Neuronal stem cell (in vitro differentiated cells): Measurements from ENCODE around the gene NTSR1.

Source experiments
- DNase-seq: peaks from one replicate; pipeline ENCODE4 v3.0.0-alpha.2; 2013; ENCODE audit warnings: low spot score
- H2AFZ ChIP-seq: one replicate; pipeline ENCODE4 v1.6.1; 2013; ENCODE audit warnings: mild to moderate bottlenecking, low read length, inconsistent platforms
- H2AK5ac ChIP-seq: 2 replicates; pipeline ENCODE4 v1.6.1; 2013; ENCODE audit warnings: low read depth, mild to moderate bottlenecking, inconsistent platforms, low read length, moderate library complexity, mixed read lengths
- H2BK120ac ChIP-seq: 2 replicates; pipeline ENCODE4 v1.6.1; 2013; ENCODE audit warnings: low read depth, mild to moderate bottlenecking, inconsistent platforms, low read length, moderate library complexity, mixed read lengths
- H2BK12ac ChIP-seq: one replicate; pipeline ENCODE4 v1.6.1; 2013; ENCODE audit warnings: low read length, inconsistent platforms
- H2BK15ac ChIP-seq: 2 replicates; pipeline ENCODE4 v1.6.1; 2013; ENCODE audit warnings: mild to moderate bottlenecking, low read length, inconsistent platforms, mixed read lengths
- H2BK5ac ChIP-seq: one replicate; pipeline ENCODE4 v1.6.1; 2013; ENCODE audit warnings: inconsistent platforms, mild to moderate bottlenecking, low read length, moderate library complexity
- H3K14ac ChIP-seq: one replicate; pipeline ENCODE4 v1.6.1; 2013; ENCODE audit warnings: low read length, inconsistent platforms
- H3K18ac ChIP-seq: 2 replicates; pipeline ENCODE4 v1.6.1; 2013; ENCODE audit warnings: low read length, inconsistent platforms
- H3K23ac ChIP-seq: 2 replicates; pipeline ENCODE4 v1.6.1; 2013; ENCODE audit warnings: low read depth, mild to moderate bottlenecking, mixed read lengths, low read length, inconsistent platforms; ENCODE audit not compliant: poor library complexity
- H3K27ac ChIP-seq: replicated peaks from 3 replicates; pipeline ENCODE4 v1.5.1; 2013; ENCODE audit warnings: low read length, inconsistent platforms
- H3K27me3 ChIP-seq, 3 experiments: 2 replicates each; pipeline ENCODE4 v1.6.1; 2013; ENCODE audit warnings: low read length in 3 of 3, mild to moderate bottlenecking in 2 of 3, inconsistent platforms in 1 of 3, low read depth in 1 of 3, mixed read lengths in 1 of 3, moderate library complexity in 1 of 3; ENCODE audit not compliant: control insufficient read depth in 3 of 3, insufficient read depth in 3 of 3
- H3K36me3 ChIP-seq, 2 donors: replicated peaks in 1 of 2; 2 replicates each; pipeline ENCODE4 v1.6.1; 2013; ENCODE audit warnings: low read length in 2 of 2; ENCODE audit not compliant: control insufficient read depth in 2 of 2, insufficient read depth in 2 of 2
- H3K4ac ChIP-seq: 2 replicates; pipeline ENCODE4 v1.6.1; 2013; ENCODE audit warnings: inconsistent platforms, mild to moderate bottlenecking, low read length, moderate library complexity
- H3K4me1 ChIP-seq, 2 donors: 1 replicate in 1 of 2; 2 replicates in 1 of 2; pipeline ENCODE4 v1.6.1; 2013; ENCODE audit warnings: low read length in 2 of 2, low read depth in 1 of 2; ENCODE audit not compliant: control insufficient read depth in 2 of 2, insufficient read depth in 1 of 2
- H3K4me2 ChIP-seq: one replicate; pipeline ENCODE4 v1.6.1; 2013; ENCODE audit warnings: mild to moderate bottlenecking, low read length, inconsistent platforms; ENCODE audit not compliant: insufficient read depth, poor library complexity, severe bottlenecking
- H3K4me3 ChIP-seq, 2 donors: 2 replicates each; pipeline ENCODE4 v1.5.1; 2013; ENCODE audit warnings: low read length in 2 of 2, mild to moderate bottlenecking in 2 of 2, inconsistent platforms in 1 of 2, moderate library complexity in 1 of 2
- H3K79me1 ChIP-seq: one replicate; pipeline ENCODE4 v1.6.1; 2013; ENCODE audit warnings: low read depth, mild to moderate bottlenecking, inconsistent platforms, low read length, moderate library complexity
- H3K9ac ChIP-seq: one replicate; pipeline ENCODE4 v1.6.1; 2013; ENCODE audit warnings: mild to moderate bottlenecking, low read depth, low read length, inconsistent platforms; ENCODE audit not compliant: poor library complexity
- H3K9me3 ChIP-seq, 2 donors: replicated peaks in 1 of 2; 2 replicates each; pipeline versions ENCODE3 to v1.6.1; 2013; ENCODE audit warnings: low read length in 2 of 2, mild to moderate bottlenecking in 2 of 2, inconsistent platforms in 1 of 2, low read depth in 1 of 2, mixed read lengths in 1 of 2, moderate library complexity in 1 of 2; ENCODE audit not compliant: control insufficient read depth in 2 of 2, insufficient read depth in 1 of 2
- H4K8ac ChIP-seq: one replicate; pipeline ENCODE4 v1.6.1; 2013; ENCODE audit warnings: low read depth, mild to moderate bottlenecking, inconsistent platforms, low read length, moderate library complexity
- H4K91ac ChIP-seq: one replicate; pipeline ENCODE4 v1.6.1; 2013; ENCODE audit warnings: low read length, low read depth, mild to moderate bottlenecking, inconsistent platforms; ENCODE audit not compliant: poor library complexity
- WGBS, 2 donors: extraction: QIAGEN DNeasy Blood & Tissue Kit; methylation state at CpG; one replicate each; pipeline ENCODE4 v1.1.7; 2013; ENCODE audit warnings: missing lambda C conversion rate in 2 of 2, mixed read lengths in 1 of 2; ENCODE audit not compliant: insufficient read length in 2 of 2, insufficient replicate concordance in 1 of 2; ENCODE audit errors: extremely low coverage in 2 of 2; 5-methylcytosine and 5-hydroxymethylcytosine counted together

The NTSR1 gene

DNA sequence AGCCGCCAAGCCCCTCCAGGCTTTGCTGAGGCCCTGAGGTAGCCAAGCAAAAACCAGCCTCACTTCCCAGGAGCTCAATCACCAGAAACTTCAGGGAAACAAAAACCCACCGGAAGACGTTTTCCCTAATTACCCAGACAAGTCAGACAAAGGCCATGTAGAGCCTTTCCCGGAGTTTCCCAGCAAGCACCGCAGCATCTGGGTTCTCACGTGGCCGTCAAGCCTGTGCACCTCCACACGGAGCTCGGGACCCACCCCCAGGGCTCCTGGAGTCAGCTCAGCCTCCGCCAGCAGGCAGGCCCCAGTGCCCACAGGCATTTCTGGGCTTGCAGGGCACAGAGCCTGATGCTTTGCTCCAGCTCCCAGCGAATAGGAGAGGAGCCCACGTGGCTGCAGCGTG, 77.5 kb downstream of the NTSR1 start:
- H3K27ac ChIP-seq: peak overlapping the region; percentile 79

GRCh38 chr20:62787321-62787720, 78.7 kb downstream of the NTSR1 start:
- Histone ChIP-seq H3K14ac (no peak overlapping the region), H3K4me3 (no peak overlapping the region), H3K9me3 (peaks cover 0 to 2% of the 10 kb centered on the region in 2 donors), H2AK5ac (no peak overlapping the region), H3K36me3 (no peaks in the 10 kb centered on the region), H3K4me1 (peaks cover 12 to 18% of the 10 kb centered on the region in 2 donors), H3K4ac (no peak overlapping the region), H3K18ac (no peak overlapping the region), H3K27ac (no peak overlapping the region), H3K9ac (no peak overlapping the region), H2AFZ (no peak overlapping the region), H3K79me1 (no peaks in the 10 kb centered on the region), H2BK15ac (no peak overlapping the region), H3K27me3 (peaks cover 0 to 19% (median 0%) of the 10 kb centered on the region in 3 experiments), H4K91ac (no peak overlapping the region), H3K4me2 (no peak overlapping the region), H2BK5ac (no peak overlapping the region), H3K23ac (no peak overlapping the region), H2BK120ac (no peak overlapping the region), H2BK12ac (no peak overlapping the region), H4K8ac (no peak overlapping the region)
- DNase-seq: no peak
- no CpG with 5 or more reads among the region's 7 CpGs for WGBS, 2 donors

More for the DNA sequence above, 77.5 kb downstream of the NTSR1 start:
- Histone ChIP-seq H3K14ac (no peak overlapping the region), H2BK5ac (peak overlapping the region; percentile 57), H3K4me2 (no peak overlapping the region), H2AK5ac (peak overlapping the region; percentile 73), H3K4me1 (peaks cover 10 to 17% of the 10 kb centered on the region in 2 donors), H4K91ac (no peak overlapping the region), H2BK15ac (peak overlapping the region; percentile 89), H2AFZ (peak overlapping the region; percentile 78), H3K4ac (peak overlapping the region; percentile 8), H4K8ac (no peak overlapping the region), H3K18ac (peak overlapping the region; percentile 96), H2BK12ac (peak overlapping the region; percentile 76), H2BK120ac (no peak overlapping the region), H3K36me3 (no peaks in the 10 kb centered on the region), H3K27me3 (peaks cover 0 to 19% (median 0%) of the 10 kb centered on the region in 3 experiments), H3K9ac (no peak overlapping the region), H3K9me3 (peaks cover 0 to 2% of the 10 kb centered on the region in 2 donors), H3K79me1 (no peaks in the 10 kb centered on the region), H3K23ac (no peak overlapping the region), H3K4me3 (no peak overlapping the region)
- no CpG with 5 or more reads among the region's 13 CpGs for WGBS, 2 donors
- DNase-seq: no peak

DNA sequence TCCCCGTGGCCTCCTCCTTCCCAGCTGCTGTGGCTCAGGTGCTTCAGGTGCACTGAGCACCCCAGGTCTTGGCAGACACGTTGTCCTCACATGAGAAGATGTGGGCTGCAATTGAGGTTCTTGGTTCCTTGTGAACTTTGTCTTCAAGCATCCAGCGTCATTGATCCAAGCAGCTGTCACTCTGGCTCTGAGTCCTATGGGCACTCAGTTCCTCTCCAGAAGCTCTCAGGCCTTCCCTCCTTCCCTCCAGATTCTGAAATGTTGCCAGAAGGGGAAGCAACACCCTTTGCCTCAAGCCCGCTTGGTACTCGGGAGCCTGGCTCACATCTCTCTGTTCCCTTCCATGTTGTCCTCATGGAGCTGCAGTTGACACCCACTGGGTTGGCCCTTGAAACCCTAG, 79.2 kb downstream of the NTSR1 start:
- Histone ChIP-seq H3K27ac (no peak overlapping the region), H4K8ac (no peak overlapping the region), H3K18ac (no peak overlapping the region), H3K36me3 (no peaks in the 10 kb centered on the region), H3K4me1 (peaks cover 12 to 16% of the 10 kb centered on the region in 2 donors), H3K14ac (no peak overlapping the region), H3K4me3 (no peak overlapping the region), H3K9ac (no peak overlapping the region), H3K27me3 (peaks cover 0 to 24% (median 4%) of the 10 kb centered on the region in 3 experiments), H3K23ac (no peak overlapping the region), H2AFZ (no peak overlapping the region), H3K79me1 (no peaks in the 10 kb centered on the region), H2AK5ac (peak overlapping the region; percentile 3), H4K91ac (no peak overlapping the region), H3K4ac (no peak overlapping the region), H2BK5ac (no peak overlapping the region), H3K9me3 (peaks cover 0 to 2% of the 10 kb centered on the region in 2 donors), H2BK15ac (no peak overlapping the region), H3K4me2 (no peak overlapping the region), H2BK12ac (no peak overlapping the region), H2BK120ac (no peak overlapping the region)
- no peak for DNase-seq
- no CpG with 5 or more reads among the region's 5 CpGs for WGBS, 2 donors

DNA sequence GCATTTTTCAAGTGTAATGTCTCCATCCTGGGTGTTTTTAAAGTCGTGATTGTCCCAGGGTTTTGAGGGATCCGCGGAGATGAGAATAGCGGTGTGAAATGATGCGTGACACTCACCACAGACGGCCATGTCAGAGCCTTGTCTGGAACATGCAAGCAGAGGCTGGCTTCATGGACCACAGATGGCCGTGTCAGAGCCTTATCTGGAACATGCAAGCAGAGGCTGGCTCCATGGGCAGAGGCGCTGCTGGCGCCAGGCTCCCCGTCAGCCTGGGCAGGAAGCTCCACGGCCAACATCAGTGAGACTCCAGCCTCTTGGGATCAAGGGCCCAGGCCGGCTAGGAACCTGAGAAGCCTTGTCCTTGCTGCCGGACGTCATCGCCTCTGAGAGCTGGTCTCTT, 80.0 kb downstream of the NTSR1 start:
- Histone ChIP-seq H2AFZ (no peak overlapping the region), H3K18ac (peak overlapping the region; percentile 80), H3K14ac (no peak overlapping the region), H3K4me2 (no peak overlapping the region), H3K9ac (no peak overlapping the region), H2BK120ac (no peak overlapping the region), H3K23ac (peak overlapping the region; percentile 47), H3K27me3 (peaks cover 0 to 27% (median 12%) of the 10 kb centered on the region in 3 experiments), H2AK5ac (peak overlapping the region; percentile 91), H4K8ac (no peak overlapping the region), H3K4ac (no peak overlapping the region), H3K4me3 (no peak overlapping the region), H4K91ac (no peak overlapping the region), H3K36me3 (no peaks in the 10 kb centered on the region), H3K27ac (no peak overlapping the region), H2BK5ac (peak overlapping the region; percentile 67), H3K9me3 (peaks cover 0 to 2% of the 10 kb centered on the region in 2 donors), H2BK15ac (peak overlapping the region; percentile 51), H3K4me1 (peaks cover 14 to 17% of the 10 kb centered on the region in 2 donors), H2BK12ac (no peak overlapping the region), H3K79me1 (no peaks in the 10 kb centered on the region)
- DNase-seq: no peak
- WGBS, 2 donors: no CpG with 5 or more reads among the region's 15 CpGs
